Endodermal cell (in vitro differentiated cells): ENCODE data around the gene TMUB1. TPM values are rescaled to one million over a fixed set of nuclear protein-coding genes. Genes with fewer than 3 reads are reported as not detected.

Experiments
- DNase-seq: peaks from one replicate; pipeline ENCODE4 v3.0.0-alpha.2; 2017
- H3K27ac ChIP-seq: 2 replicates; pipeline ENCODE4 v1.5.1; 2013; ENCODE audit warnings: mild to moderate bottlenecking, low read depth, low read length, moderate library complexity
- H3K27me3 ChIP-seq: 2 replicates; pipeline ENCODE4 v1.6.1; 2013; ENCODE audit warnings: mild to moderate bottlenecking, low read length, moderate library complexity; ENCODE audit not compliant: insufficient read depth, control insufficient read depth, poor library complexity, severe bottlenecking
- H3K36me3 ChIP-seq: 2 replicates; pipeline ENCODE4 v1.7.0; 2013; ENCODE audit warnings: mild to moderate bottlenecking, low read length, moderate library complexity; ENCODE audit not compliant: control insufficient read depth, insufficient read depth
- H3K4me1 ChIP-seq: one replicate; pipeline ENCODE4 v1.7.0; 2013; ENCODE audit warnings: low read length; ENCODE audit not compliant: control insufficient read depth, insufficient read depth
- H3K4me3 ChIP-seq: 2 replicates; pipeline ENCODE4 v1.5.1; 2013; ENCODE audit warnings: mild to moderate bottlenecking, low read length, moderate library complexity
- H3K9ac ChIP-seq: 2 replicates; pipeline ENCODE4 v1.6.1; 2013; ENCODE audit warnings: mild to moderate bottlenecking, low read length, moderate library complexity; ENCODE audit not compliant: poor library complexity, severe bottlenecking; ENCODE audit errors: extremely low read depth
- H3K9me3 ChIP-seq: 2 replicates; pipeline ENCODE4 v1.6.1; 2013; ENCODE audit warnings: mild to moderate bottlenecking, low read length, moderate library complexity; ENCODE audit not compliant: control insufficient read depth
- H3K27ac Mint-ChIP-seq: 2 replicates; pipeline ENCODE4 v1.8.0; 2020; ENCODE audit warnings: mixed read lengths
- H3K27me3 Mint-ChIP-seq: 2 replicates; pipeline ENCODE4 v1.8.0; 2021; ENCODE audit warnings: mild to moderate bottlenecking, mixed read lengths; ENCODE audit not compliant: insufficient read depth
- H3K36me3 Mint-ChIP-seq: 2 replicates; pipeline ENCODE4 v1.8.0; 2020; ENCODE audit warnings: low read depth, mixed read lengths
- H3K4me1 Mint-ChIP-seq: 2 replicates; pipeline ENCODE4 v1.8.0; 2020; ENCODE audit warnings: mixed read lengths
- H3K4me3 Mint-ChIP-seq: 2 replicates; pipeline ENCODE4 v1.8.0; 2020; ENCODE audit warnings: mild to moderate bottlenecking, moderate library complexity, mixed read lengths
- H3K9me3 Mint-ChIP-seq: 2 replicates; pipeline ENCODE4 v1.8.0; 2020; ENCODE audit warnings: mild to moderate bottlenecking, mixed read lengths
- CTCF ChIP-seq: fragments of 200-600 bp; sonication (generic); conservative IDR thresholded peaks from 2 replicates; pipeline ENCODE4 v1.5.0; 2021; ENCODE audit warnings: antibody characterized with exemption, mild to moderate bottlenecking
- WGBS, 2 experiments: methylation state at CpG; one replicate each; pipeline versions ENCODE4 v1.1.5 to v1.1.7; 2013; ENCODE audit warnings: missing lambda C conversion rate in 2 of 2, mixed read lengths in 1 of 2; ENCODE audit not compliant: insufficient coverage in 1 of 2, insufficient read length in 1 of 2; 5-methylcytosine and 5-hydroxymethylcytosine counted together
- total RNA-seq, 2 donors: library from RNA; stranded (reverse); fragmentation: NEBNext Ultra II Directional in 1 of 2; extraction: Animal tissue kit (Norgen Biotek cat#: 25700) in 1 of 2; gene quantifications; 2 replicates in 1 of 2; 3 replicates in 1 of 2; pipeline ENCODE4 v1.2.1, GENCODE V29; 2021

TMUB1 gene
- total RNA-seq, 2 donors from 2014 or later = 48.1 to 52.6 TPM

- Histone ChIP-seq H3K4me3 (no peak overlapping the region), H3K27me3 (no peaks in the 10 kb centered on the region), H3K9me3 (no peaks in the 10 kb centered on the region), H3K36me3 (peaks cover 25% of the 10 kb centered on the region), H3K4me1 (no peaks in the 10 kb centered on the region), H3K9ac (no peak overlapping the region), H3K27ac (no peak overlapping the region)
- no peak for TF ChIP-seq CTCF
- H3K27ac Mint-ChIP-seq = no peak overlapping the region
- H3K36me3 Mint-ChIP-seq = peaks cover 18% of the 10 kb centered on the region
- no peak for DNase-seq
- H3K9me3 Mint-ChIP-seq = no peaks in the 10 kb centered on the region
- H3K4me3 Mint-ChIP-seq = no peak overlapping the region
- H3K27me3 Mint-ChIP-seq = no peaks in the 10 kb centered on the region
- peaks cover 9% of the 10 kb centered on the region for H3K4me1 Mint-ChIP-seq
- WGBS, 2 experiments = 91% methylated on average over 16 to 20 of the region's 20 CpGs
Measured at GRCh38 chr7:151099486-151100211, 16.4 kb upstream of the TMUB1 start.

GRCh38 chr7:151095828-151096475, 12.7 kb upstream of the TMUB1 start:
- H3K4me1 ChIP-seq = no peaks in the 10 kb centered on the region
- Mint-ChIP-seq H3K27ac (no peak overlapping the region), H3K27me3 (no peaks in the 10 kb centered on the region), H3K36me3 (peaks cover 29% of the 10 kb centered on the region), H3K4me1 (peaks cover 6% of the 10 kb centered on the region), H3K9me3 (no peaks in the 10 kb centered on the region), H3K4me3 (no peak overlapping the region)
- H3K4me3 ChIP-seq = no peak overlapping the region
- no peak for DNase-seq
- H3K9ac ChIP-seq = no peak overlapping the region
- H3K9me3 ChIP-seq = no peaks in the 10 kb centered on the region
- H3K36me3 ChIP-seq = peaks cover 36% of the 10 kb centered on the region
- 94 to 95% methylated on average over 15 to 17 of the region's 17 CpGs for WGBS, 2 experiments
- TF ChIP-seq CTCF = no peak
- no peaks in the 10 kb centered on the region for H3K27me3 ChIP-seq
- no peak overlapping the region for H3K27ac ChIP-seq

- no peak overlapping the region for H3K4me3 ChIP-seq
- H3K27me3 ChIP-seq = no peaks in the 10 kb centered on the region
- Mint-ChIP-seq H3K27me3 (no peaks in the 10 kb centered on the region), H3K4me1 (peaks cover 6% of the 10 kb centered on the region), H3K9me3 (no peaks in the 10 kb centered on the region), H3K4me3 (no peak overlapping the region), H3K36me3 (peaks cover 29% of the 10 kb centered on the region), H3K27ac (no peak overlapping the region)
- H3K27ac ChIP-seq = no peak overlapping the region
- no peak for TF ChIP-seq CTCF
- no peak for DNase-seq
- no peaks in the 10 kb centered on the region for H3K4me1 ChIP-seq
- no peak overlapping the region for H3K9ac ChIP-seq
- WGBS, 2 experiments = 93 to 95% methylated on average over 8 to 10 of the region's 10 CpGs
- peaks cover 38% of the 10 kb centered on the region for H3K36me3 ChIP-seq
- no peaks in the 10 kb centered on the region for H3K9me3 ChIP-seq
Measured at GRCh38 chr7:151095123-151095797, 12.0 kb upstream of the TMUB1 start.
